HEK293T (cell line): ENCODE results near the gene SLC6A7.

Source experiments
- CTBP1 ChIP-seq: fragments of 450-650 bp; IDR thresholded peaks from 2 replicates; pipeline ENCODE4 v1.6.1; 2016; ENCODE audit warnings: borderline replicate concordance
- ELF4 ChIP-seq: fragments of 450-650 bp; IDR thresholded peaks from 2 replicates; pipeline ENCODE4 v1.6.1; 2017; ENCODE audit warnings: antibody characterized with exemption
- FOXA1 ChIP-seq: fragments of 450-650 bp; IDR thresholded peaks from 2 replicates; pipeline ENCODE4 v1.6.1; 2016; ENCODE audit warnings: mild to moderate bottlenecking
- FOXM1 ChIP-seq: fragments of 450-650 bp; IDR thresholded peaks from 2 replicates; pipeline ENCODE4 v1.6.1; 2017; ENCODE audit warnings: mild to moderate bottlenecking, borderline replicate concordance
- NFRKB ChIP-seq: fragments of 450-650 bp; IDR thresholded peaks from 2 replicates; pipeline ENCODE4 v1.6.1; 2016; ENCODE audit warnings: mild to moderate bottlenecking, moderate library complexity
- SP1 ChIP-seq: fragments of 450-650 bp; IDR thresholded peaks from 2 replicates; pipeline ENCODE4 v1.6.1; 2017
- TARDBP ChIP-seq: fragments of 450-650 bp; IDR thresholded peaks from 2 replicates; pipeline ENCODE4 v1.6.1; 2016
- ZNF384 ChIP-seq: fragments of 450-650 bp; IDR thresholded peaks from 2 replicates; pipeline ENCODE4 v1.6.1; 2016

DNA sequence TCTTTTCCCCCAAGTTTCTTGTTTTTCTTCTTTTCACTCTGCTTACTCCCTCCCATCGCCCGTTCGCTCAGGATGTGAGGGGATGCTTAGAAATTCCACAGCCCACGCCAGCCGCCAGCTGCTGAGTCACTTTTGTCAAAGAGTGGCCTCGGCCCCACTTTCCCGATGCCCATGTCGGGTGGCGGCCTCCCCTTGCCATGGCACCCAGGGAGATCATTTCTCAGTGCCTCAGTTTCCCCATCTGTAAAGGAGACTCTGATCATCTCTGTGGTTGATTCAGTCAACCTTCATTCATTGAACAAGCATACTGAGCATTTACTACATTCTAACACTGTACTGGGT lies 33.9 kb upstream of the SLC6A7 start:
- no peak for TF ChIP-seq FOXA1
- TF ChIP-seq ELF4: no peak
- no peak for TF ChIP-seq CTBP1
- no peak for TF ChIP-seq ZNF384
- TF ChIP-seq NFRKB: no peak
- no peak for TF ChIP-seq FOXM1
- no peak for TF ChIP-seq SP1
- TF ChIP-seq TARDBP: no peak
